Mammary microvascular endothelial cell (primary cell): ENCODE results near the gene CEPT1. TPM values are rescaled to one million over a fixed set of nuclear protein-coding genes. Genes with fewer than 3 reads are reported as not detected.

Source experiments
- total RNA-seq: library from RNA; depleted of rRNA; stranded (reverse); fragments of >200 nt; gene quantifications from 2 replicates; pipeline ENCODE4 v1.2.3, GENCODE V29; 2015

CEPT1 gene
- total RNA-seq: 20.1 and 24.0 TPM in 2 replicates

DNA sequence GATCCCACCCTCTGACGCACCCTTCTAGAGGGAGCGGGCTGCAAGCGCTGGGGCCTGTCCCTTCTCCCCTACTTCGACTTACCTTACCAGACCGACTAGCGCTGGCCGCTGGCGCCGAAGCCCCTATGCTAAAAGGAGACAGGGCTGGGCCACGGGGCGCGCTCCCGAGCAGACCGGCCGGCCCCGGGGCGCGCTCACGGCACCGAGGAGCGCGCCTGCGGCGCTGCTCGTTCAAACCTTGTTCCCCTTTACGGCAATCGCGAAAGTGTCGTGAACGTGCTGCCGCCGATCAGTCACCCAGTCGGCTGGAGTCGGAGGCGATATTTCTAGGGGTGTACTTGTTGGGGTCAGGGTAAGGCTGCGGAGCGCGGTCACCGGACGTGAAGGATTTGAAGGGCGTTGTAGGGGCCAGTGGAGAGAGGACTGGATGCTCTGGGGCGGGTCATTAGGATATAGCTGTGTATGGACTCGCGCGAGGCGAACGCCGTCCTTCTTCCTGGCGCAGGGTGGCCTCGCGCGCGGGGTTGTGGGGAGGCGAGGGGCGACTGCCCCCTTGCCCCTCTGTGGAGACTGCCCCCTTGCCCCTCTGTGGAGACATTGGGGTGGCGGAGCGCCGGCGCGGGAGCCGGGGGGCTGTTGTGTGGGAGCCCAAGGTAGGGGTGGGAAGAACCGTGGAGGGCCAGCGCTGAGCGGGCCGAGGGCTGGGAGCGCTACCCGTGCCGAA, at the start of gene CEPT1, which contains the start of gene DRAM2:
Gene CEPT1 (plus strand): TSS at position 268 of the 724 bp plus-strand sequence. CDS start 7,492 bp downstream, outside the sequence.
Gene DRAM2 (minus strand): TSS at position 138 of the 724 bp plus-strand sequence. CDS start 8,539 bp downstream, outside the sequence.

DNA sequence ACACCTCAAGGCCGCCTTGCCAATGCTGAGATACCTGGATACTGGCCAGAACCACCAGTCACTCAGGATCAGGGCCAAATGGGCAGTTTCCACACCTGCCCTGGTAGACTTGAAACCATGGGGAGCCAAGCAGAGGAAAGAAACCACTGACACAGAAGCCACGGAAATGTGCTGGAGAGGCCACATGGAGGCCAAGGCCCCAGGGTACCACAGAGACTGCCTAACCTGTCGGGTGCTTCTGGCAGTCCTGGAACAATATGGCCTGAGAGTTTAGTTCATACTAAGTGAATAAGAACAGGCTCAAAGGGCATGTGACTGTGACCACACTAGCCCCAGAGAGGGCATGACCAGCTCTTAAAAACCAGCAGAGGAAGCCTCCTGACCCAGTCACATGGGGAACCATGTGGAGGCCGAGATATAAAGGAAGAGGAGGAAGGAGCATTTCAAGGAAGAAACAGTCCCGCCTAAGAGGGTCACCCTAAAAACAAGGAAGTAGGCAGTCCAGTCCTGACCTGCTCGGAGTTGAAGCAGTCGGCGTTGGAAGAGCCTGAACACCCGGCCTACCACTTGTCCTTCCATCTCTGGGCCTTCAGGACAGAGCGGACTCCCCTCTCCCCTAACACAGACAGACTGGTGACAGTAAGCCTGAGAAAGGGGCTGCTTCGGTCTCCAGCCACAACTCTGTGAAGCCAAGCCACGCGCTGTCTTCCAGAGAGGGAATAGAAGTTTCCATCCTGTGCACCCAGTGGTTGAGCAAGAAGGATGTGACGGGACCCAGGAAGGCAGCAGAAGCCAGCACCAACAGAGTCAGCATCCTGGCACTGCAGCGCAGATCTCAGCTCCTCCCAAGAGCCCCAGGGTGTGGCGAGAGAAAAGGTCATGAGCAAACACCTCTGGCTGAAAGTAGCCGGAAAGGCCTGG, 60.1 kb downstream of the CEPT1 start, which contains the start of gene DENND2D:
Gene DENND2D (minus strand): TSS at position 766 of the 921 bp plus-strand sequence. CDS start 187 bp downstream, at position 579.

GRCh38 chr1:111227434-111227833, 87.4 kb downstream of the CEPT1 start, which contains the start of gene CHI3L2:
CHI3L2 (plus strand) TSS chr1:111227713; CDS start chr1:111227730, 17 bp downstream.

Other genes starting within 250 kb of the CEPT1 start
- 13.1 and 13.5 TPM in 2 replicates for gene LRIF1, start 176.3 kb upstream of the CEPT1 start, total RNA-seq
- 33.1 and 42.2 TPM in 2 replicates for gene DRAM2, start 130 bp upstream of the CEPT1 start, total RNA-seq
- gene DENND2D, start 60.4 kb downstream of the CEPT1 start, total RNA-seq: 0.20 and 0.73 TPM in 2 replicates
- gene CHI3L2, start 87.5 kb downstream of the CEPT1 start, total RNA-seq: not detected in 2 replicates
- gene CHIA, start 150.6 kb downstream of the CEPT1 start, total RNA-seq: not detected in 2 replicates